HFF-Myc (cell line): Measurements from ENCODE around the gene NRARP.

ENCODE experiments used
- DNase-seq: peaks from one replicate; pipeline ENCODE4 v3.0.0-alpha.2; 2011; ENCODE audit warnings: low read depth; ENCODE audit errors: extremely low read depth
- H3K4me3 ChIP-seq: replicated peaks from 2 replicates; pipeline ENCODE4 v1.5.1; 2011; ENCODE audit warnings: low read depth, mild to moderate bottlenecking, control low read depth, low read length
- TF ChIP-seq, protein P1 (sequence below): IDR thresholded peaks from 2 replicates; pipeline ENCODE4 v1.5.1; 2012; ENCODE audit warnings: mild to moderate bottlenecking, low read depth, low read length, control low read depth; ENCODE audit errors: missing control alignments

The NRARP gene

GRCh38 chr9:137294681-137295237, 7.3 kb downstream of the NRARP start:
- TF ChIP-seq, protein P1, sequence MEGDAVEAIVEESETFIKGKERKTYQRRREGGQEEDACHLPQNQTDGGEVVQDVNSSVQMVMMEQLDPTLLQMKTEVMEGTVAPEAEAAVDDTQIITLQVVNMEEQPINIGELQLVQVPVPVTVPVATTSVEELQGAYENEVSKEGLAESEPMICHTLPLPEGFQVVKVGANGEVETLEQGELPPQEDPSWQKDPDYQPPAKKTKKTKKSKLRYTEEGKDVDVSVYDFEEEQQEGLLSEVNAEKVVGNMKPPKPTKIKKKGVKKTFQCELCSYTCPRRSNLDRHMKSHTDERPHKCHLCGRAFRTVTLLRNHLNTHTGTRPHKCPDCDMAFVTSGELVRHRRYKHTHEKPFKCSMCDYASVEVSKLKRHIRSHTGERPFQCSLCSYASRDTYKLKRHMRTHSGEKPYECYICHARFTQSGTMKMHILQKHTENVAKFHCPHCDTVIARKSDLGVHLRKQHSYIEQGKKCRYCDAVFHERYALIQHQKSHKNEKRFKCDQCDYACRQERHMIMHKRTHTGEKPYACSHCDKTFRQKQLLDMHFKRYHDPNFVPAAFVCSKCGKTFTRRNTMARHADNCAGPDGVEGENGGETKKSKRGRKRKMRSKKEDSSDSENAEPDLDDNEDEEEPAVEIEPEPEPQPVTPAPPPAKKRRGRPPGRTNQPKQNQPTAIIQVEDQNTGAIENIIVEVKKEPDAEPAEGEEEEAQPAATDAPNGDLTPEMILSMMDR, result peak; percentile 31
- DNase-seq, result no peak
- H3K4me3 ChIP-seq, result no peak overlapping the region

DNA sequence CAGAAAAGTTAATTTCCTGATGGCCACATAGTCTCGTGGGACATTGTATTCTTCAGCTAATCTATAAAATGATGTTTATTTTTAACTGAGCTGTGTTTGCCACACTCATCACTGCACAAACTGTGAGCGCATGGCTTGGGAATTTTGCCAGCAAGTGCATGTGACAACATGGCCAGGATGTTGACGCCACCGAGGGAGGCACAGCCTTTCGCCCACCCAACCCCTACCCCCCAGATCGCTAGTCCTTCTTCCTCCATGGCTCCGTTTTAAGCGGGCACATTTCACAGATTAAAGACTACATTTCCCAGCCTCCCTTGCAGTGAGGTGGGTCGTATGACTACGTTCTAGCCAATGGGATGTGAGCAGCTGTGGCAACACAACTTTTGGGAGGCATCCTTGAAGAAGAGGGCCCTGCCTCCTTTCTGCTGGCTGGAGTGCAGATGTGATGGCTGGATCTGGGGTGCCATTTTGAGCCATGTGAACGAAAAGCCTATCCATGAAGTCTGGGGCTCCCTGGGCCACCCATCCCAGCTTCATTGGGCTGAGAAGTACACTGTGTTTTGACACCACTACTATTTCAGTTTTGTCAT, 7.9 kb downstream of the NRARP start:
- no peak for DNase-seq
- no peak overlapping the region for H3K4me3 ChIP-seq
- TF ChIP-seq, protein P1, result no peak

DNA sequence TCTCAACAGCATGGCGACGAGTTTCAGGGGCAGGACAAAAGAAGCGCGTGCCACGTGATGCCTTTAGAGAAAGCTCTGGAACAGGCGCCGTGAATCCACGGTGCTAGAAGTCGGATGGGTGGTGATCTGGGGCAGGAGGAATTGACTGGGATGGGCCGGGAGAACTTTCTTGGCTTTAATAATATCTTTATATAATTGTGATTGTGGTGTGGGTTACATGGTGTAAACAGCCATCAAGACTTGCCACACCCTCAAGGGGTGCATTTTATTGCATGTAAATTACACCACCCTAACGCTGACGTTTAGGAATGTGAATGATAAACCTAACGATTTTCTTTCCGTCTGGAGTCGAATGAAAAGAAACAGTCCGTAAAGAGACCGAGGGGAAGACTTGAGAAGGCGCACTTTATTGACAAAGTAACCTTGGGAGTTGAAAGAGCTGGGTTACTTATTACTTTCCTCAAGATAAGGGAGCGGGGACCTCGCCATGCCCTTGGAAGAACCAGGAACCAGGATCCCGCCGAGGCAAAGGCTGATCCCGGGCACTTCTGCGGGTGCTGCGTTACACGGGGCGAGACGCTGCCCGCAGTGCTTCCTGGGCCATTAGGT, 8.5 kb downstream of the NRARP start:
- TF ChIP-seq, protein P1, result no peak
- DNase-seq, result no peak
- H3K4me3 ChIP-seq, result no peak overlapping the region

- DNase-seq, result no peak
- TF ChIP-seq, protein P1, result no peak
- H3K4me3 ChIP-seq, result no peak overlapping the region
These were observed 9.0 kb downstream of the NRARP start for GRCh38 chr9:137293094-137293481.

DNA sequence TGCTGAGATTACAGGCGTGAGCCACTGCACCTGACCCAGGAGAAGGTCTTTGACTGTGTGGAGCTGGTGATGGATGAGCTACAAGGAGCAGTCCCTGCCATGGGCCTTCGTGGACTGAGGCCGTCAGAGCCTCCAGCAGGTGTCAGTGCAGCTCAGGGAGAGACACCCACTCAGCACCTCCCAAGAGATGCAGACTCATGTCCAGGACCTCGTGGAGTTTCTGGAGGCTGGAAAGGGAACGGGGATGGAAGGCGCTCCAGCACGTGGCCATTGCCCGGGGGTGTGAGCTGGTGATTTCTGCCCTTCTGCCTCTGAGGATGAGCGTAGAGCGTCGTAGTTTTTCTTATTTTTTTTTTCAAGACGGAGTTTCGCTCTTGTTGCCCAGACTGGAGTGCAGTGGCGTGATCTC, 15.1 kb downstream of the NRARP start:
- DNase-seq, result no peak
- no peak overlapping the region for H3K4me3 ChIP-seq
- TF ChIP-seq, protein P1, result peak; percentile 66

- DNase-seq, result no peak
- H3K4me3 ChIP-seq, result no peak overlapping the region
- TF ChIP-seq, protein P1, result no peak
These were observed 20.5 kb downstream of the NRARP start for GRCh38 chr9:137281345-137282116.
